Activated T-cell treated with anti-CD3 and anti-CD28 coated beads, Interleukin-2, amount 50 U/mL, for 48 hours (primary cell): ENCODE measurements around the gene SMPDL3A.
"Not testable (repeated sequence)": the region's sequence is repeated elsewhere in the genome, so short reads cannot be mapped to it uniquely, and the experiment has no call there.

Experiments
- DNase-seq, 2 experiments: peaks; one replicate each; pipeline ENCODE4 v3.0.0-alpha.2; 2020

The SMPDL3A gene, protein sequence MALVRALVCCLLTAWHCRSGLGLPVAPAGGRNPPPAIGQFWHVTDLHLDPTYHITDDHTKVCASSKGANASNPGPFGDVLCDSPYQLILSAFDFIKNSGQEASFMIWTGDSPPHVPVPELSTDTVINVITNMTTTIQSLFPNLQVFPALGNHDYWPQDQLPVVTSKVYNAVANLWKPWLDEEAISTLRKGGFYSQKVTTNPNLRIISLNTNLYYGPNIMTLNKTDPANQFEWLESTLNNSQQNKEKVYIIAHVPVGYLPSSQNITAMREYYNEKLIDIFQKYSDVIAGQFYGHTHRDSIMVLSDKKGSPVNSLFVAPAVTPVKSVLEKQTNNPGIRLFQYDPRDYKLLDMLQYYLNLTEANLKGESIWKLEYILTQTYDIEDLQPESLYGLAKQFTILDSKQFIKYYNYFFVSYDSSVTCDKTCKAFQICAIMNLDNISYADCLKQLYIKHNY

GRCh38 chr6:122789182-122790027 lies at the start of gene SMPDL3A:
Gene SMPDL3A, plus strand, starts transcription at chr6:122789258. Its CDS starts 89 bp downstream, at chr6:122789347.
- DNase-seq: peak; percentile 48 to 57

DNA sequence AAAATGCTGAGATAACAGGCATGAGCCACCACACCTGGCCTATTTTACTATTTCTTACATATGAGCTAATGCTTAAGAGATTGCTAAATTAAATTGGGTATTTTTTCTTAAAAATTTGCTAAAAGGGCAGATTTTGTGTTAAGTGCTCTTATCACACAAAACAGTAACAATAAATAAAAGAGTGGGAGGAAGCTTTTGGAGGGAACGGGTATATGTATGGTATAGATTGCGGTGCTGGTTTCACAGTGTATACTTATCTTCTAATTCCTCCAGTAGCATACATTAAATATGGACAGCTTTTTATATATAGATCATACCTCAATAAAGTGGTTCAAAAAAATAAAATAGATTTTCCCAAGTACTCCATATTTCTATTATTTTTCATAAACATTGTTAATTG lies 49.0 kb upstream of the SMPDL3A start:
- no peak for DNase-seq

DNA sequence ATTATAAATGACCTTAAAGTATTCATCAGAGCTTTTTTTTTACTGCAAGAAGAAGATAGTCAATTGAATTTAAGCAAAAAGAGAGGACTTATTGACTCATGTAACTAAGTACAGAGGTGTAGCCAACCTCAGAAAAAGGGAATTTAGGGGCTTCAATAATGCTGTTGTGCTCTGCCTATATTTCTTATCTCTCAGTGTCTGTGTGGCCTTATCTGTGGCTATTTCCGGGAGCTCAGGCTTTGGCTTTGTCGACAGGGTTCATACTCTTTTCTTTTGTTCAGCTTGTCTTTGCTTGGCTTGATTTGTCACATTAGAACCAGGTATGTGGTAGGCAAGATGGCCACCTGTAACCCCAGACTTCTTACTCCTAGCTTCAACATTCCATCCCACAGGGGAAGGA lies 48.1 kb upstream of the SMPDL3A start:
- DNase-seq: no peak

GRCh38 chr6:122744247-122744646 lies 44.8 kb upstream of the SMPDL3A start:
- not testable (repeated sequence) for DNase-seq

DNA sequence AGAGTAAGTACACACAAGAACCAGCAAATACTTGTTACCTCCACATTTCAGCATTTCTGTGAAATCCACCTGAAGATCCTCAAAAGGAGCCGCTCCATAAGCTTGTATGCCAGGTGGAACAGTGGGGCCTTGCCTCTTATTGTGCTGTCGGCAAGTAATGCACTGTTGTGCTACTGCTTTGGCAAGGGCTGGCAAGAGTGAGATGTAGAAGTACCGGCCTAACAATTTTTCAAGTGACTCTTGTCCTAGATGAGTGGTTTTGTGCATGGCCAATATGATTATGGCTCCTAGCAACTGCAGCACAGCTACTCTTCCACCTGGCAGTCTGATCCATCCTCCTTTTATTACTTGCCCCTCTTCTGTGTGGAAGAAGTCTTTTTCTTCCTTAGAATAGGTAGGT lies 44.2 kb upstream of the SMPDL3A start:
- not testable (repeated sequence) for DNase-seq

- no peak for DNase-seq
Measured at GRCh38 chr6:122746688-122747087, 42.4 kb upstream of the SMPDL3A start.

- no peak for DNase-seq
Measured at GRCh38 chr6:122747573-122747972, 41.5 kb upstream of the SMPDL3A start.

DNA sequence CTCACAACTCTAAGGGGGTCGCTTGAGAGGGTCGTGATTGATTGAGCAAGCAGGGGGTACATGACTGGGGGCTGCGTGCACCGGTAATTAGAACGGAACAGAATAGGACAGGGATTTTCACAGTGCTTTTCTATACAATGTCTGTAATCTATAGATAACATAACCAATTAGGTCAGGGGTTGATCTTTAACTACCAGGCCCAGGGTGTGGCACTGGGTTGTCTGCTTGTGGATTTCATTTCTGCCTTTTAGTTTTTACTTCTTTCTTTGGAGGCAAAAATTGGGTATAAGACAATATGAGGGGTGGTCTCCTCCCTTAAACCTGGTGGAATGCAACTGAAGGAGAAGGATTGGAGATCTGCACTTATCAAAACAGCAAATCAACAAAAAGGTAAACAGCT lies 40.1 kb upstream of the SMPDL3A start:
- DNase-seq: not testable (repeated sequence)

DNA sequence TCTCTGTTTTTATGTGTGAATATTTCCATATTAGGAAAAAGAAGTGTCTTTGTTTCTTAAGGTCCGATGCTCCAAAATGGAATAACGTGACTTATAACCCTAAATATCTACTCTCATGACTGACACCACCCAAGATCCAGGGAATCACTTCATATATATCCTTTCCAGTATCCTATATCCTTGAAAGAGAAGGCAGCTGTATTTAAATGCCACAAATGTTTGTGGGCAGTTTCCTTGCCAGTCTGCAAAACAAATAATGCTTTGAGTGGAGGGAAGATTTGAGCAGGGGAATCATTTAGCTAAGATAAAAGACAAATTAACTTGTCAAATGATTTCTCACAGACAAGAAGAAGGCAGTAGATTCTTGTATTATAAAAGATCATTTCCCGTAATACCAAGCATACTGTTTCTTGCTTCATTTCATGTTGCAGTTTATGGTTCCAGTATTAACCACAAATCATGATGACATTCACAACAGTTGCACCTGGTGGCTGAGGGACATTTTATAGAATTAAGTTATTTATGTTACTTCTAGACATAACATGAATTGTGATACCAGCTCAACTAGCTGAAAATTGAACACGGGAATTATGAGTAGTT lies 39.5 kb upstream of the SMPDL3A start:
- DNase-seq: no peak

DNA sequence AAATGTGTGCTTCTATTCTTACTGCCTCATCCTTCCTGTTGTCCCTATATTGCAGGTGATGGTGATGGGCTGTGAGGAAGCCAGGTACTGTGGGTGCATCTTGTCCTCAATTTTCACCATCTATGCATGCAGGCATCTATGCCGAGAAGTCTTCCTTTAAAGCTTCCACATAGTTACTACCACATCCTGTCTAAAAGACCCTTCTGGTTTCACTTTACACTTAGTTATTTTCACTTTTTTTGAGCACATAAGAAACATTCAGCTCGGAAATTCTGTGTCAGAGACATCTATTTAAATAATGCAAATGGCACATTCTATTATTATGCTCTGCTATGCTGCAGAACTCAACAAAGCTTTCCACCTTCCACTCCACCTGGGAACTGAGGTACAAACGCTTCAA lies 37.7 kb upstream of the SMPDL3A start:
- no peak for DNase-seq

DNA sequence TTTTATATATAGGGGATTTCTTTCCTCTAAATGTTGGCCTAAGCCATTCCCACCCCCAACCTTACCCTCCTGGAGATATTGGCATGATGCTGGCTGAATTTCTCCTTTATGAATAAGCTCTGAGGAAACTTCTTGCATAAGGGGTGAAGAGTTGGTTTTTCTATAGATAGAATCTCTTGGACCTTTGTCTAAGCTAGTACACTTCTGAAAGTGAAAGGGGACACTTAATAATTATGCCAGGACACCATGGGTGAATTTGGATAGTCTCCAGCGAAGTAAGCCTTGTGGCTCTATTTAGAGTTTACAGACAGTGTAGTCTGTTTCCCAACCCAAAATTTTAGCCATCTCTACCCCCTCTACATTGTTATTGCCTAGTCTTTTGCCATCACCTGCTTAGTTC lies 36.6 kb upstream of the SMPDL3A start:
- DNase-seq: no peak

DNA sequence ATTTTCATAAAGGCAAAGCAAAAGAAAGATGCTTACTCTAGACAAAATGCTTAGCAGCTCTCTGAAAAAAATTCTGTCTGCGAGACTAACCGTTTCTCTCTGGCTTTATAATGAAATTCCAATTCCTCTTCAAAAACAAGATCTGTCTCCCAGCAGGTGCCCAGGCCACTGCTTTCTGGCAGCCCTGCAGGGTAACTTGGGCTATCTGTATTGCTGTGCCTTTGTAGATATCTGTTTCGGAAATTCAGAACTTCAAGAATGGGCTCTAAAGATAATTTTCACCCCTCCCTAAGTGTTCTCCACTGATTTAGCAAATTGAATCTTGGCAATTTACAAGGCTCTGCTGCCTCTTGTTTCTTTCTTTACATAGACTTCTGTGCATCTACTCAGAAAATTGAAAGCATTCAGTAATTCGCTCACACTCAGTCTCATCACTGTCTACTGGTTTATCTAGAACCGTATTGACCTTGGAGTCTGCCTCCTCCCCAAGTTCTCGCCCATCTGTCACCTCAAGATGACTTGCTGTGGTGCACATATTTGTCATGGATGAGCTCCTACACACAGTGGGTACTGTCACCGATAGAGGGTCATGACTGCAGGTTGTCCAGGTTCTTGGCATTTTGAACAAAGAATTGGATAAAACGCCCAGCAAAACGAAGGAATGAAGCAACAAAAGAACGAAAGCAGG lies 35.9 kb upstream of the SMPDL3A start:
- DNase-seq: no peak

DNA sequence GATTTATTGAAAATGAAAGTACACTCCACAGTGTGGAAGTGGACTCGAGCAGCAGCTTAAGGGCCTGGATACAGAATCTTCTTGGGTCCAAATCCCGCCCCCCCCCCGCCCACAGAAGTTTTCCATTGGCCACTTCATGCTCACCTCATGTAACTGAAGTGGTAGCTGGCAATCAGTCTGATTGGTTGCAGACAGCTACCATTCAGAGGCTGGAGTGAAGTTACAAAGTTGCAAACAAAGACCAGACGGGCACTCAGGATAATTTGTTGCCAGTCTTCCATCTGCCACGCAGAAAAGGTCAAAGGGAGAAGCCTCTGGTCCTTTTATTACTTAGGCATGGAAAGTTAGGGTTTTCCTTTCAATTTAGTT lies 35.4 kb upstream of the SMPDL3A start:
- DNase-seq: no peak

GRCh38 chr6:122754191-122754731 lies 34.8 kb upstream of the SMPDL3A start:
- no peak for DNase-seq

GRCh38 chr6:122755901-122756300 lies 33.2 kb upstream of the SMPDL3A start:
- DNase-seq: no peak

GRCh38 chr6:122758927-122759334 lies 30.1 kb upstream of the SMPDL3A start:
- DNase-seq: no peak

- no peak for DNase-seq
Measured at GRCh38 chr6:122760330-122760729, 28.7 kb upstream of the SMPDL3A start.

DNA sequence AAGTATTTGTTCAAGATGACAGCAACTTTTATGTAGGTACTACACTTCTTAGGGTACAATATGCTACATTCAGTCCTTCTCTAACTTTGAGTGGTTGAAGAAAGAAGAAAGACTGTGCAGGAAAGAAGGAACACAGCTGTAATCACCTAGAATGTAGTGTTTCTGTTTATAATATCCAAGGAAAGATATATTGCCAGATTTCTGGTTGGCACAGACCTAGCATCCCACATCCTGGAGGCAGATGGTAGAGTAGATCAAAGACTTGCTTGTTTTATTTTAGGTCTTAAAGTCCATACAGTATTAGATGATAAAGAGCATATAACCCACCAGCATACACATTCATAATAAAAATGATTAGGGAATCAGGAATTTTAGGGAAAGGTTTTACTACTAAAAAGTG lies 22.8 kb upstream of the SMPDL3A start:
- DNase-seq: no peak

GRCh38 chr6:122770835-122771601 lies 18.0 kb upstream of the SMPDL3A start:
- DNase-seq: no peak

- no peak for DNase-seq
Measured at GRCh38 chr6:122772724-122773415, 16.2 kb upstream of the SMPDL3A start.

- DNase-seq: no peak
Measured at GRCh38 chr6:122775975-122776374, 13.1 kb upstream of the SMPDL3A start.
